GM21381 (cell line): ENCODE results near the gene TADA3.
A peak's percentile ranks its signal among the peaks of the same experiment; 100 is the strongest.

Experiments
- ATAC-seq: cut with Tn5 transposase; IDR thresholded peaks from one replicate; pipeline ENCODE4 v1.9.1; 2021; ENCODE audit warnings: mild to moderate bottlenecking, moderate library complexity; ENCODE audit not compliant: unreplicated experiment

The TADA3 gene

GRCh38 chr3:9810433-9810770 lies 18.1 kb upstream of the TADA3 start:
- no peak for ATAC-seq

DNA sequence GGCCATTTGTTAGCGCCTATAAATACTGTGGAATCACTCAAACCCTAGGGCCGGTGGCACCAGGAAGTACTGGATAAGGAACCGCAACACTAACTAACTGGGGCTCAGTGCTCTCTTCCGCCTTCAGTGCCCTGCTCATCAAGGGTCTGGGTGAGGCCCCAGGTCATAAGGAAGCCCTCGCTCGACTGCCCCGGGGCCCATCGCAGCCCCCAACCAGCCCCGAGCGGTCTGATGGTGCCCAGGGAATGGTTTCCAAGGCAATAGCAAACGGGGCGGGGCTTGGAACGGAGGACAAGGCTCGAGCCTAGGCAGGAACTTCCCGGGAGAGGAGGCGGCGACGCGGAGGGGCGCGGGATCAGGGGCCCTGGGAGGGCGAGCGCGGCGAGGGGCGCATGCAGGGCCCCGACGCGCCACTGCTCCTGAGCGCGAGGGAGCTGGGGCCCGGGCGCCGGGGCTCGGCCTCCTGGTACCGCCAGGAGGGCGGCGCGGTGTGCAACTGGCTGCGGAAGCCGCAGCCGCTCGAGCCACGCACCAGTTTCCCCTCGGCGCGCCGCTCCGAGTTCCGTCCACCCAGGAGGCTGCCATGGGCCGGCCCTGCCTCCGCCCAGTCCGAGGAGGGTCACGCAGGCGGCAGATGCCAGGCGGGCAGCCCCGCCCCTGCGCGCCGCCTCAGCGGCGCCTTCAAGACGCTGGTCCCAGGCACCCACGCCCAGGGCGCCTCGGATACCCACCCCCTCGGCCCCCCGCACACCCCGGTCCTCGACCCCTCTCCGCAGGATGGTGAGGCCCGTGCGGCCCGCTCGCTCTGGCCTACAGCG lies 17.6 kb upstream of the TADA3 start, which contains the start of gene TTLL3:
Gene TTLL3 (plus strand): TSS at position 648 of the 818 bp plus-strand sequence. CDS start 400 bp downstream, outside the sequence.
- peak; percentile 45 for ATAC-seq

DNA sequence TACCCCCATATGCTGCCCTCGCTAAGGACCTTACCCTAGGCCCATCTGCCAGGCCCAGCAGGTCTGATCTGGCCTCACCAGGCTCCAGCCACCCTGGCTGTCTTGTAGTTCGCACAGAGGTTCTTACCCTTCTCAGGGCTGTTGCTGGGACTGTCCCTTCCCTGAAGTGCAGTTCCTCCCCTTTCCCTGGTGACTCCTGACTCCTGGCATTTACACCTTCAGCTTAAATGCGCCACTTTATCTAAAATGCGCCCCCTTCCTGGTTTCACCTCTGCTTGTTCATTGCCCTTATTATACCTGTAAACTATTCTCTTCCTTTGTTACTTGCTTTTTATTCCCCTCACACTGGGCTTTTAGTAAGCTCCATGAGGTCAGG lies 17.0 kb upstream of the TADA3 start:
- no peak for ATAC-seq

DNA sequence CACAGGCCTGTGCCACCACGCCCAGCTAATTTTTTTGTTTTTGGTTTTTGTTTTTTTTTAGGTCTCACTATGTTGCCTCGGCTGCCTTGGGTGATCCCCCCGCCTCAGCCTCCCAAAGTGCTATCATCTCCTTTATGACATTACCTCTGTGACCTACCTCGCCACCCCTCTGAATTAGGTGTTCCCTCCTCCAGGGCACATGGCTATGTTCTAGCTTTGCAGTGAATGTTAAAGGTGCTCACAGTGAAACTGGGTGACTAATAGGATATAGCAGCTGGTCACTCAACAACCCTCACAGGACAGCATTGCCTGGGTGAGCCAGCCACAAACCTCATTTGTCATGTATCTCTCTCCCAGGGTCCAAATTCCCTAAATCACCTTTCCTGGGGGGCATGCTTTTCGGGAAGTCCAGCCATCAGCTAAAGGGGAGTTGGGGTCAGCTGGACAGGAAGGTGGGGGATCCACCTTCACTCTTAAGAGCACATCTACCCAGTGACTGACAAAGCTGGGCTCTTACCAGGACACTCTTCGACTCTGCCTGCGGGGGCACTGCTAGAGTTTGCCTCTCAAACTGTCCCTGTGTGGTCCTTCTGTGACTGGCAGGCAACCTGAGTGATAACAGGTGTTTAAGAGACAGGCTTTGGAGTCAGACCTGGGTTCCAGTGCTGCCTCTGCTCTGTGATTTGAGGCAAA lies 16.2 kb upstream of the TADA3 start:
- peak; percentile 50 for ATAC-seq

- no peak for ATAC-seq
Measured at GRCh38 chr3:9807981-9808344, 15.7 kb upstream of the TADA3 start.

DNA sequence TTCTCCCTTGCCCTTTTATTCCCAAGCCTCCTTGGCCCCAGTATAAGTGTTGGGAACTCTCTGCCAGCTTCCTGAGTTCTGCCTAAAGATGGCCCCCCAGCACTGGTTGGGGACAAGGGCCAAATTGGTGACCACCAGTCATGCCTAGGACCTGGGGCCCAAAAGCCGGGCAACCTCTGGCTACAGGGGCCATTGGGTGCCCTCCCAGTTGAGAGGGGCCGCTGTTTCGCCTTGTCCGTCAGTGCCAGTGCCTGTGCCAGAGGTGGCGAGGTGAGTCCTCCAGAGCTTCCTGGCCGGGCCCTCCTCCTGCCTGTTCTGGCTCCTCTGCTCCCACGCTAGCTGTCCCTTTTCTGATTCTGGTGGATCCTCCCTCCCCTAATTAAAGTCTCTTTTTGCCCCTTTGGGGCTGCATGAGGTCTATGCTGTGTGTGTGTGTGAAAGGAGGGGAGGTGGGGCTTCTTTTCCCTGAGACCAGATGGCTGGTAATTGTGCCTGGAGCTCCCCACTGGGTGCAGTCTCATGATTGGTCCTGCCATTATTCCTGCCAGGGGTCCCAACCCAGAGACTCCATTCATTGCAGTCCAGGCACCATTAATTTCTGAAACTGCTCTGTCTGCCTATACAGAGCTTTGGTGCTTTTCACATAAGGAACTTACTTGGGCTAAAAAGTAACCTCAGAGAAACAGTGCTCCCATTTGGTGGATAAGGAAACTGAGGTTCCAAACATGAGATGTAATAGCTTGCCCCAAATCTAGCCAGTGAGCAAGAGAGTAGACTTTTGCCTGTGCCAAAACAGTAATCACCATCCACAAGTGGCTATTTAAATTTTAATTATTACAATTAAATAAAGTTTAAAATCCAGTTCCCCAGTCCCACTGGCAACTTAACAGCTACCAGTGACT lies 14.7 kb upstream of the TADA3 start:
- ATAC-seq: no peak

GRCh38 chr3:9806137-9806536 lies 13.9 kb upstream of the TADA3 start:
- no peak for ATAC-seq

DNA sequence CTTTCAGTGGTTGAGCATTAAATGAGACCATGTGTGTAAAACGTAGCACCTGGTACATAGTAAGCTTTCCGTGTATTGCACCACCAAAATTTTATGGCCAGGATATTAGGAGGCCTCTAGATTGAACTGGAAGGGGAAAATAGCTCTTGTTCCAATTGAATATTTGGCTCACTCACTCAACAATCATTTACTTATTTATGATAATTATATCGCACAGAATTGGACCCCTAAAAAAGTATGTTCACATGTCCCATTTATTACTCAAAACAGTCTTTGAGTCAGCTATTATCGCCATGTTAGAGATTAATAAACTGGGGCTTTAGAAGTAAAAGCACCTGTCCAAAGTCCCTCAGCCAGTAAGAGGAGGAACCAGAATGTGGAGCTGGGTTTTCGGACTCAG lies 12.7 kb upstream of the TADA3 start:
- no peak for ATAC-seq

DNA sequence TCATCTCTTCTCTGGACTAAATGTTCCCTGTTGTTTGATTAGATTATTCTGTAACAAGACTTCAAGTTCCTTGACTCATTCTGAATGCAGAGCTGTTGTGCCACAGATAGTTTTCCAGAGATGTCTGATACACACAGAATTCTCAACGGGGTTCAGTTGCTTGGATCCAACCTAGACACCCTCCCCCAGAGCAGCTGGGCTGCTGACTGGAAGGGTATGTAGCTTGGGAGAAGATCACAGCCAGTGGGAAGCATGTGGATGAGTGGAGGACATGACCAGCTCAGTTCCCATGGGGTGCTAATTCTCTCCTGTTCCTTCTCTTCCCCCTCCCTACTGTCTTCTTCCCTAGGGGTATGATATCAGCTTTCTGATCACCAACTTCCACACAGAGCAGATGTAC lies 11.2 kb upstream of the TADA3 start:
- no peak for ATAC-seq

DNA sequence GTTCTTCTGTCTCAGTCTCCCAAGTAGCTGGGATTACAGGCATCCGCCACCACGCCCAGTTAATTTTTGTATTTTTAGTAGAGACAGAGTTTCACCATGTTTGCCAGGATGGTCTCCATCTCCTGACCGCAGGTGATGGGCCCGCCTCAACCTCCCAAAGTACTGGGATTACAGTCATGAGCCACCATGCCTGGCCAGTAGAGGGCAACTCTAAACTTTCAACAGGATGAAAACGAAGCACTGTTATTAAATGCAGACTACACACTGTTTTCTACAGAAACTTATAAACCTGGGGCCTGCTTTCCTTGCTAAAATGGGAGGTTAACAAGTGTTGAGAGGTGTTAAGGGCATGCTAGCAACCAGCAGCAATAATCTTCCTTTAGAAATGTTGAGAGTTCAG lies 8.3 kb upstream of the TADA3 start:
- ATAC-seq: no peak

DNA sequence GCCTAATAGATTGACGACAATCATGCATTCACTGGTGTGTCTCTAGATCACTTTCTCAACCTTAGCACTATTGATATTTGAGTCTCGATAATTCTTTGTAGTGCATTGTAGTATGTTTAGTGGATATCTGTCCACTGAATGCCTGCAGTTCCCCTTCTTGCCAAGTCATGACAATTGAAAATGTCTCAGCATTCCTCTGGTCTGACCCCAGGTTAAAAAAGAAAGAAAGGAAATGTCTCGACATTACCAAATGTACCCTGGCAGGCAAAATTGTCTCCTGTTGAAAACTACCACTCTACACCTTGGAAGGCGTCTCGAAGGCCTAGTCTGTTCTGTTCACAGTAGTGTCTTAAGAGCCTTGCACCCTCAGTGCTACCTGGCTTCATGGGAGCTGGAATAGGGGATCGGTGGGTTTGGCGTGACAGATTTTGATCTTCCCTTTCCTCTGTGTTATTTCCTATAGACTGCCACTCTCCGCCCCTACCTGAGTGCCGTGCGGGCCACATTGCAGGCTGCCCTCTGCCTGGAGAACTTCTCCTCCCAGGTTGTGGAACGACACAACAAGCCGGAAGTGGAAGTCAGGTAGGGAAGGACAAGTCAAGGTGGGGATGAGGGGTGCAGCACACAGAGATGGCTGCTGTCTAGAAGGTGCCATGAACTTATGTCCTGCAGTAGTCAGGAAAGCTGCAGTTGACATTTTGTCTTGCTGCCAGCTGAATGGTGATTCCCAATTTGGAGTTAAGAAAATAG lies 5.1 kb upstream of the TADA3 start:
- ATAC-seq: no peak

DNA sequence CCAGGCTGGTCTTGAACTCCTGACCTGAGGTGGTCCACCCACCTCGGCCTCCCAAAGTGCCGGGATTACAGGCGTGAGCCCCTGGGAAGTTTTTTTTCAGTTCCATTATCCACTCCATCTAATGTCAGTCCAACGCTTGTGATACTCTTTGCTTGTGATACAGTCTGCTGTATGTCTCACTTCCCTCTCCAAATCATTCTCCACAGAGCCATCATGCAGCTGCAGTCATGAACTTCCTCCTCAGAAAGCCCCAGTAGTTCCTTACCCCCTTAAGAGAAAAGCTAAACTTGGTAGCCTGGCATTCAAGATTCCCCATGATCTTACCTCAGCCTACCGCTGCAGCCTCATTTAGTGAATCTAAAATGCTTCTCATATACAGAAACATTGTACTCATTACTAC lies 2.9 kb upstream of the TADA3 start:
- ATAC-seq: no peak

GRCh38 chr3:9794400-9794799 lies 2.1 kb upstream of the TADA3 start:
- no peak for ATAC-seq

DNA sequence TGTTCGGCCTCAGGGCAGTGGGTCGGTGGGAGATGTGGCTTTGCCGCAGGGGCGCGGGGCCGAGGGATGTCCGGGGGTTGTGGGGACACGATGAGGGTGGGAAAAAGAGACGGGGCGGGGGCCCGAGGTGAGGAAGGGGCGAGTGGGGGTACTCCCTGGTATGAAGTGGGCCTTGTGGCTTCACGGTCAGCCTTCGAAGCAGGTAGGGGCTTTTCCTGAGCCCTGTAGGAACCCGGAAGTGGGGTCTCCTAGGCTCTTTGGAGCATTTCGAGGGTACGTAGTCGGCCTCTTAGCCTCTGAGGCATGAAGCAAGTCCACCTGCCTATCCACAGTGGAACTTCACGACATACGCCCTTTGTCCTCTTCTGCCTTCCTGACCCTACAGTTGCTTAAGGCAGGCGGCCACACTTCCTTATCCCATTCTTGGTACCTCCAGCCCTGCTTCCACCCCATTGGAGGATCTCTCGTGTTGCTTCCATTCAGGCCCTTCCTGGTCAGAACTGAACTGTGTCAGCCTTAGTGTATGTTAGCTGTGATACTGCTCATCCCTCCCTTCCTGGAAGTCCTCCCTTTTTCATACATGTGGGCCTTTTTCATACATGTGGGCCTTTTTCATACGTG lies 998 bp upstream of the TADA3 start:
- ATAC-seq: peak; percentile 0

DNA sequence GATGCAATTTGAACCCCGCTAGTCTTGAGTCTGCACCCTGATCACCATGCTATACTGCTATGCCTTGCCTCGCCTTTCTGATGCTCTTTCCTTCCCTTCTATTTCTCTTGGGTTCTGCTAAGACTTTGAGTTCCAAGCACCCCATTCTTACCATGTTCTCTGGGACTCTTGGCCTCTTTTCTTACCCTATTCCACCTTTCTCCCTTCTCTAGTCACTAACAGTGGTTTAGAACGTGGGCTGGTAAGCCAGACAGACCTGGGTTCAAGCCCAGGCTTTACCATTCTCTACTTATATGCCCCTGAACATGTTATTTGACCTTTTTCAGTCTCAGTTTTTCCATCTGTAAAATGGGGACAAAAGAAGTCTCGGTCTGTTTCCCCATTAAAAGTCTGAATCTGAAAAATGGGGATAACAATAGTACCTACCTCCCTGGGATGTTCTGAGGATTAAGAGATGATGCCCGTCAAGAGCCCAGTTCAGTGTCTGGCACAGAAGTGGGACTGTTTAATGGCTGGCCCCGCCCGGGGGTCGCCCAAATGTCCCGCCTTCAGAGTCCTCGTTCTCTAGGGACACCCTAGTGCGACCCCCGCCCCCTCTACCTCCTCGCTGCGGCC lies 376 bp downstream of the TADA3 start:
- no peak for ATAC-seq

DNA sequence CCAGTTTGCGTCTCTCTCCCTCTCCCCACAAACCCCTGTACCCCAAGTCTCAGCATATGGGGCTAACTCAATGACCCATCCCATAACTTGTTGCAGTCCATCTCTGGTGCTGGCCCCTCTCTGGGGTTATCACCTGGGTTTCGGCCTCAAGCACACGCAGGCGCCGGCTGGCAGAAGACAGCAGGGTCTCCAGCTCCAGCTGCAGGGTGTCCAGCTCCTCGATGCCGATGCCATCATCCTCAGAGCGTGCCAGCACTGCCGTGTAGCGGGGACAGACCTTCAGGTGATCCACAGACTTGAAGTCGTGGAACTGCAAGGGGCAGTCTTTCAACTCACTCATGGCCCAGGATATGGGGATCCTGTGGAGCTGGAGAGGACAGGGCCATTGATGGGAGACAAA lies 1.1 kb downstream of the TADA3 start:
- ATAC-seq: no peak

DNA sequence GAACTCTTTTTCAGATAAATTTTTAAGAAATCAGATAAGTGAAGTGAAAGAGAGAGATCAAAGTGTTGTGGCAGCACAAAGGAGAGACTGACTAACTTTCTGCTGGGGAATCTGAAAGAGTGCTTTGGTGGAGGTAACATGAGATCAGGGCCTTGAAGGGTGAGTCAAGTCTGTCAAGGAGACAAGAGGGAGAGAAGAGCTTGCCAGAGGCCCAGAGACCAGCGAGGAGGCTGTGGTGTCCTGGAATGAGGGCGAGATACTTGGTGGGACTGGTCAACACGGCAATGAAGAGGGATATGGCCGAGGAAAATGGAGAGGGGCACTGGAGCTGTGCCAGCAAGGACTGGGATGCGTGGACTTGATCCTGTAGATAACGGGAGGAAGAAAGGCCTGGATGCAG lies 4.6 kb downstream of the TADA3 start:
- no peak for ATAC-seq

DNA sequence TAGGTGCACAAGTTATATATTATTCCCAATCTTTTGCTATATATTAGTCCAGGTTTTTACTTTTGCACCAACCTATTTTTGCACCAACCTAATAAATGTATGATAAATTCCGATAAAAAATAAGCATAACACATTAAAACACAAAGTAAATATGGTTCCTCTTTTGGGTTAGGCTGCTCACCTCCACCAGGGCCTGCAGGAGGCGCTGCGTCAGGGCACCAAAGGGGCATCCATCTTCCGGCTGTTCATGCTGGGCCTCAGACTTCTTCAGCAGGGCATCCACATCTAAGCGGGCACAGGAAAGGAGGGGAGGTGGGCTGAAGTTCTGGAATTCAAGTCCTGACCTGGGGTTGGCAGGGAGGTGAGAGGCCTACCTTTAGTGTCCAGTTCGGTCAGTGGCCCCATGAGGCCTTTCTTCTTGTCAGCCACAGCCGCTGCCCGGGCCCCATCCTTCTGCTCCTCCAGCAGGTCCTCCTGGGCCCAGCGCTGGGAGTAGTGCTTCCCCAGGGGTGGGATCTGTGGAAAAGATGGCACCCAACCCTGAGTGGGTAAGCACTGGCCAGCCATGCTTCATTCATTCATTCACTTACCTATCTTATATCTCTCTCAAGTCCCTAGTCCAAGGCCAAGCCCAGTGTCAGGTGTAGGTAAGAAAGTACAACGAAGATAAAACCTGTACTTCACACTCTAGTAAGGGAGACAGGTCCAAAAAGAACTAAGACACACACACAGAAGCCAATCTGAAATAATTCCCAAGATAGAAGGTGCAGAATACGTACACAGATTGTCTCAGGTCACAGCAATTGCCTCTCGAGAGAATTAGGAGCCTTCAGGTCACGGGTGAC lies 5.2 kb downstream of the TADA3 start:
- no peak for ATAC-seq

GRCh38 chr3:9786209-9786739 lies 6.0 kb downstream of the TADA3 start:
- no peak for ATAC-seq
